GM12801 (cell line): ENCODE data around the gene GPR78.

Experiments
- CTCF ChIP-seq: IDR thresholded peaks from one replicate; pipeline ENCODE4 v1.5.1; 2011; ENCODE audit warnings: control low read depth; ENCODE audit not compliant: insufficient read length; ENCODE audit errors: extremely low read depth

The GPR78 gene

DNA sequence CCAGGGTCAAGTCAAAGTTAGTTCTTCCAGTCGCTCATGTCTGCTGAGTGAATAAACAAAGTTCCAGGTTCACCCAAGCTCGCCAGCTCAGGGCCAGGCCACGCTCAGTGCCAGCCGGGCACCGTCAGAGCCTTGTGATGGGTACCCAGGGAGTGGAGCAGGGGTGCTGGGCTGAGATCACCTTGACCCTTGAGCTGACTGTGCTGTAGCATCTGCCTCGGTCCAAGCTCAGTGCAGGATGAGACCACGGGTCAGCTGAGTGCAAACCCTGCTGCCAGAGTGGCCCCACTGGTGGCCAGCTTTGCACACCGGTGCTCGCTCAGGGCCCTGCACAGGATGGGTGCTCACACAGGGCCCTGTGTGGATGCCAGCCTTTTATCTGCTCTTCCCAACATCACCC lies 16.7 kb downstream of the GPR78 start:
- TF ChIP-seq CTCF = no peak

- TF ChIP-seq CTCF = no peak
Observed at GRCh38 chr4:8597319-8597718, 17.1 kb downstream of the GPR78 start.

DNA sequence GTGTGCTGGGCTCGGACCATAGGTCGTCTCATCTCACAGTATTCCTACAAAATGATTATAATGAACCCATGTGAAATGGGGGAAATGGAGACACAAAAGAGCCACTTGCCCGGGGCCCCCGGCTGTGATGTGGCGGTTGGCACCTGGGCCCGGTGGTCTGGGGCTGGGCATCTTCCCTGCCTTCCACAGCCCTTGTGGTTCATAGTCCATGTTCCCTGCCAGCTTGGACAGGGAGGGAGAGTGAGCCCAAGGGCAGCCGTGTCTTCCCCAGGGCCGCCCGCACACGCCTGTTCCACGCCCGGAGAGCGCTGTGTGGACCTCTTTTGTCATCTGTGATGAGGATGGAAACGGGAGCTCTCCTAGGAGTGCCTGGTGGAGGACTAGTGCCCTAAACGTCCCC lies 17.6 kb downstream of the GPR78 start:
- no peak for TF ChIP-seq CTCF

DNA sequence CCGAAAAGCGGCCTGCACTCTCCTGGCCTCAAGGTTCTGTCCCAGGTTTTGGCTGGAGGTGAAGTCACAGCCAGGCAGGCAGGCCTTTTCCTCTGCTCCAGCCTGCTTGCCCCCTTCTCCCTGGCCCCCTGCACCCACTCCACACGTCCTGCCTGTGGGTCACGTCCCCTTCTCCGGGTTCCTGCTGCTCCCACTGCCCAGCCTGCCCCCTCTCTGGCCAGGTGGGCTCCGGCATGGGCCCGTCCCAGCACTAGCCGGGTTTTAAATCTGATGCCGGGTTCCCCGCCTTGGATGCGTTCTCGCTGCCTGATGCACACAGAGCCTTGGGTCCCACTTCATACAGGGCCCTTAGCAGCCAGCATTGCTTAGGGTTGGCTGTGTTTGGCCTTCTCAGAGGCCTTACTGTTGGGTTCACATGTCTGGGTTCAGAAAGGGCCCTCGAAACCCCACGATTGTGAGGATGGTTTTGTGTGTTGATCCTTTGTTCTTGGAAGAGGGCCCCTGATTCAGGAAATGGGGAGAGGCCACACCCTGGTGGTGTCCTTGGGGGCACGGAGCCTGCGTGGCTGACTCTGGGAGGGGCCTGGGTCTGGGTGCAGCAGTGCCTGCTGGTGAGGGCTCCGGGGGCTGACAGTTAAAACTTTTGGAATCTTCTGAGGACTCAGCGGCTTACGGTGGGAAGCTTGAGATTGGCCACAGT lies 18.3 kb downstream of the GPR78 start:
- no peak for TF ChIP-seq CTCF

GRCh38 chr4:8599091-8599460 lies 18.9 kb downstream of the GPR78 start:
- TF ChIP-seq CTCF = no peak

DNA sequence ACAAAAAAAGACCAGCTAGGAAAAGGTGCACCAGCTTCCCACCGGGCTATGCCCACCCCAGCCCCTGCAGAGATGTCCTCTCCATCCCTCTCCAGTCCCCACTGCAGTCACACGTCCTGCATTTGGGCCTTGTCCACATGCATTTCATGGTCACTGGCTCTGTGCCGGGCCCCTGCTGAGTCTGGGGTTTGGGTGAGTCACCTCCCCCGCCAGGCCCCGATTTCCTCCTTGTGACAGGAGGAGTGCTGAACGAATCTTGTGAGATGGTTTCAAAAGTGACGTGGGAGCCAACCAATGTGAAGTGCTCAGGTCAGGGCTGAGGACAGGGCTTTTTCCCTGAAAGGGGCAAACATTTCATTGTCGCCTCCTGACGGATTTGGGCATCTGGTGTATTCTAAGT lies 19.5 kb downstream of the GPR78 start:
- no peak for TF ChIP-seq CTCF

DNA sequence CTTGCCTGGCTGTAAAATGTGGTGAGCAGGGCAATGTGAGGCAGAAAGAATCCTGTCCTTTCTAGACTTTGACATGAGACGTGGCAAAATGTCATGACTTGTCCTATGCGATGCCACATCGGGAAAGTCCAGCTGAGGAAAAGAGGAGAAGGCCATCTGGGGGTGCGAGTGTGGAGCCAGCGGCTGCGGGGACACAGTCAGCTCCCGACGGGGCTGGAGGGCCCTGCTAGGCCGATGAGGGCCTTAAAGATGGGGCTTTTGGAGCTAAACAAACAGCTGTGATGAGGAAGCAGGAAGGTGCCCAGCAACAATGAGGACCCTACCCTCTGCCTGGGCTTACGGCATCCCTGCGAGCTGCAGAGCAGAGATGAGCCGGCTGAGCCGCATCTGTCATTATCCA lies 20.1 kb downstream of the GPR78 start:
- no peak for TF ChIP-seq CTCF

DNA sequence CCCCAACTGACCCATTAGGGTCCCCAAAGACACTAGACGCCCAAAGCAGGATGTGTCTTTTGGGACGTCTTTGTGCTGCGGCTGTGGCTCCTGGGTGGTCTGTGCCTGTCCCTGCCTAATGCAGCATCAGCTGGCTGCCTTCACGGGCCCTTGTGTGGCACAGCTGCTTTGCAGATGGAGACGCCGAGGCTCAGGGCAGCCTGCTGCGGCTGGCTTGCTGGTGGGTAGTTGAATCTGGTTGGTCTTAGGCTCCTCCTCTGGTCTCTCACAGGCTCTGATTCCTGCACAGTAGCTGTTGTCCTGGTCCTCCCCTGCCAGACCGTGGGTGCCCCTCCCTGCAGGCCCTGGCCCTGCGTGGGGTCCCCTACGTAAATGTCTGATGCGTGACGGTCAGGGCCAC lies 20.5 kb downstream of the GPR78 start:
- TF ChIP-seq CTCF = no peak
